Activated T-cell treated with anti-CD3 and anti-CD28 coated beads for 24 hours (primary cell): ENCODE measurements around the gene UCP3.
A peak's percentile ranks its signal among the peaks of the same experiment; 100 is the strongest.

Experiments used
- DNase-seq: peaks from one replicate; pipeline ENCODE4 v3.0.0-alpha.2; 2020; ENCODE audit warnings: low read depth

The UCP3 gene

GRCh38 chr11:74018331-74019005, 9.6 kb upstream of the UCP3 start:
- no peak for DNase-seq

GRCh38 chr11:74017631-74018030, 8.7 kb upstream of the UCP3 start:
- no peak for DNase-seq

DNA sequence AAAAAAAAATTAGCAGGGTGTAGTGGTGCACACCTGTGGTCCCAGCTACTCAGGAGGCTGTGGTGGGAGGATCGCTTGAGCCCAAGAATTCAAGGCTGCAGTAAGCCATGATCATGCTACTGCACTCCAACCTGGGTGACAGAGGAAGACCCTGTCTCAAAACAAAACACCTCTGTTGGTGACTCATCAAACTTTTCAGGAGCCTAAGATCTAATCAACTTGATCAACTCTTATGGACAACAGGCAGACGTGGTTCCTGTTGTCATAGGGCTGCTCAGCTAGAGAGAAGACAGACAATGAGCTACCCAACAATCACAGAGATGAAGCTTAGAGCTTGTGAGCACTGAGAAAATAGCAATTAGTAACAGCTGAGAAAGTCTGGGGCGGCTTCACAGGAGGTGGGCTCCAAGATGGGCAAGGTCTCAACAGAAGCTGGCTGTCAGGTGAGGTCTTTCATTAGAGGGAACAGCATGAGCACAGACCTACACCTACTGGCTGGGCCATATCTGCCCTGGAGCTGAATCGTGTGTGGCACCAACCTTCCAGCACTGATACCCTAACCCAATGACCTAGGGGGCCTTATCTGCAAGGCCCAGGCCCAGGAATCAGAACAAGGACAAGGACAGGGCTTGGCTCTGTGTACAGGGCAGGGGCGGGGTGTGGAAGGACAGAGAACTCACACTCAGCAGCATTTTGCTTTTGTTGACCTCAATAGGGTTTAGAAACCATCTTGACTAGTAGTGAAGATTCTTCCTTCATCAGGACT, 7.2 kb upstream of the UCP3 start:
- no peak for DNase-seq

- DNase-seq, result no peak
Measured at GRCh38 chr11:74014880-74015279, 6.0 kb upstream of the UCP3 start.

- no peak for DNase-seq
Measured at GRCh38 chr11:74013141-74013540, 4.3 kb upstream of the UCP3 start.

DNA sequence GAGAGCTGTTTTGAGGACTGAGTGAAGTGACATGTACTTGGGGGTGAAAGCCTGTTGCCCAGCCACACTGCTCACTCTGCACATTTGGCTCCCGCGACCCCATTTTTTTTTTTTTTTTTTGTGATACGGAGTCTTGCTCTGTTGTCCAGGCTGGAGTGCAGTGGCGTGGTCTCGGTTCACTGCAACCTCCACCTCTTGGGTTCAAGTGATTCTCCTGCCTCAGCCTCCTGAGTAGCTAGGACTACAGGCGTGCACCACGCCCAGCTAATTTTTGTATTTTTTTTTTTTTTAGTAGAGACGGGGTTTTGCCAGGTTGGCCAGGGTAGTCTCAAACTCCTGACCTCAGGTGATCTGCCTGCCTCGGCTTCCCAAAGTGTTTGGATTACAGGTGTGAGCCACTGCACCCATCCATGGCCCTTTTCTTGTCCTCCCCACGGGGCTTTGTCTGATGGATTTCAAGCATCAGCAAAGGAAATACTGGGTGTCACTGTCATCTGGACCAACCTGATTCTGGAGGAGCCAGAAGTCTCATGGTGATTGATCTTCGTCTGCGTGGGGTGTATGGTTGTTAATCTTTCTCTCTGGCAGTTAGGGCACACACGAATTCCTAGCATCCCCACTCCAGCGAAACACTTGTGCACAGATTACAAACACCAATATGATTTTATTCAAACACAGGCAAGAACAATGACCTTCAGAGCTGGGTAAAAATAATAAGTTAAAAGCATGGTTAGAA, 3.4 kb upstream of the UCP3 start:
- no peak for DNase-seq

DNA sequence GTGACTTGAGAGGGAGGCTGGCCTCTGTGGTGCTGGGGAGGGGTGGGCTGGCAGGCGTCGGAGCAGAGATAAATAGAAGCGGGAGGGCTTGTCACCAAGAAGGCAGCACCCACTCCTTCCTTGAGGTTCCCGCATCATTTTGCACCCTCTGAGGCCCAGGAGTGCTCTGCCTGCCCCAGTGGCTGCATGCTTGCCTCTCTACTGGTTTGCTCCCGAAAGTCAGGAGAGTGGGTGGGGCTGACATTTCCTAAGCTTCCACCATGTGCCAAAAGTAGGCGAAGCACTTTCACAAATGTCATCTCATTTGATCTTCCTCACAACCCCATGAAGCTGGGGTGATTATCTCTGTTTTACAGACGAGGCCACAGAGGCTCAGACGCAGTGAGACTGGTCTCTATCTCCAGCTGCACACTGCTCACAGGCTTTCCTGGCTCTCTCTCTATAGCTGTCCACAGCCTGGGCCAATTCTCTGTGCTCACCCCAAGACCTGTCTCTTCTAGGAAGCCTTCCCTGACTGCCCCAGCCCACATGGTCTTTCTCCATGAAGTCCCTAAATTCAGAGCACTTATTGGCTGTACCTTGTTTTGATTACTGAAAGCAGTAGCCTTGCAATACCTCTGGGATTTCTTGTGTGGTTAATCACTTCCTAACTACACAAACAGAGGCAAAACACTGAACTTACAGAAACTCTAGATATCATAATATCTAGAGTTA, 2.6 kb upstream of the UCP3 start:
- DNase-seq, result peak; percentile 29

GRCh38 chr11:74010306-74011300, 1.7 kb upstream of the UCP3 start:
- no peak for DNase-seq

GRCh38 chr11:74009675-74010305, 905 bp upstream of the UCP3 start:
- no peak for DNase-seq

DNA sequence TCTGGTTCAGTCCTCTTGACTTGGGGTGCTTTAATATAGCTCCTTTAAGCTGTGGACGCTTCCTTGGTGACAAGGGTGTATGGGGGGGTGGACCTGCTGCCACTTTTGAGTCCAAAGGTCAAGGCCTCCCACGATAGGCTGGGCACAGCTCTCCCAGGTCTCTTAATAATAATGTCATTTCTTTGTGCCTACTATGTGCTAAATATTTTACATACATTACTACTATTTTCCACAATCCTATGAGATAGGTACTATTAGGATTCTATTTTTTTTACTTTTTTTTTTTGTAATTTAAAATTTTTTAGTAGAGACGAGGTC, 304 bp upstream of the UCP3 start:
- DNase-seq, result no peak

DNA sequence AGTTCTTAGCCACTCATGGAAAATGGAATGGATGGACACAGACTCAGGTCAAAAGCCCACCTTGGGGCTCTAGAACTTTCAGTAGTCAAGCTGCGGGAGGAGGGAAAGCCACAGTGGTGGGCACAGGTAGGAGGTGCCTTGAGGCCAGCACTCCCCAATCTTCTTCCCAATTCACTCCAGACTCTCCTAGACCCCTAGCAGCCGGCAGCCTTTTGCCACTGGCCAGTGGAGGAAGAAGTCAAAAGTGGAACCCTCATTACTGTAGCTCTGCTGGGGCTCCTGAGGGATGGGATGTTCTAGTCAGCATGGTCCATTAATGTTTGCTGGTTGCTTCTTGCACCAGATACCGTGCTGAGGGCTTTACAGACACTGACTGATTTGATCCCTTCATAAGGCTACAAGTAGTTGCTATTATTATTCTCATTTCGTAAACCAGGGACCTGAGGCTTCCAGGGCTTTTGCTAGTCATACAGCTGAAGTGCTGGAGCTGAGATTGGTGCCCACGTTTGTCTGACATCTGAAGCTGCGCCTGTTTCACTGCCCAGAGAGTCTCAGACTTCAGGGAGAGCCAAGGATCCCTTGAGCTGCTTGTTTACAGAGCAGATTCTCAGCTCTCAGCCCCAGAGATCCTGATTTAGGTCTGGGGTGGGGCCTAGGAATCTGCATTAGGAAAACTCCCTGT, 1.1 kb downstream of the UCP3 start:
- no peak for DNase-seq

DNA sequence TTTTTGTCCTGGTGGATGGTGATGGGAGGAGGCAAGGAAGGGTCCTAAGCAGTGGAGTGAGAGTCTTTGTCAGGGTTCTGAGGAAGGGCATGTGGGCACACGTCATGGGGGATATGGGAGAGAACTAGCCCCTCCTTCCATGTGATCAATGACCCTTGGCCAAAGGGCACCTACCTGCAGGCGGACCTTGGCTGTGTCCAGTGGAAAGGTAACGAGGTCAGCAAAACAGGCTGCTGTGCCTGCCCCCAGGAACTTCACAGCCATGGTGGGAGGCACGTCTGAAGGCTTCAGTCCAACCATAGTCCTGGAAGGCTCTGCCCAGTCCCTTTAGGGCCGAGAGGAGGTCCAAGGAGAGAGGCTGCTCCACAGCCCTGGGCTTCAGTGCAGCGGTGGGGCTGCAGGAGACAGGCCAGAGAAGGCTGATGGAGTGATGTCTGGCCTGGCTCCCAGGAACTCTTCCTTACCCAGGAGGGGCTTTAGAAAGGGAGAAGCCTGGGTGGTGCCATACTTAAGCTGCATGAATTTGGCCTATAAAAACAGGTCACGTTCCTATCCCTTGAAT, 2.1 kb downstream of the UCP3 start:
- DNase-seq, result no peak

DNA sequence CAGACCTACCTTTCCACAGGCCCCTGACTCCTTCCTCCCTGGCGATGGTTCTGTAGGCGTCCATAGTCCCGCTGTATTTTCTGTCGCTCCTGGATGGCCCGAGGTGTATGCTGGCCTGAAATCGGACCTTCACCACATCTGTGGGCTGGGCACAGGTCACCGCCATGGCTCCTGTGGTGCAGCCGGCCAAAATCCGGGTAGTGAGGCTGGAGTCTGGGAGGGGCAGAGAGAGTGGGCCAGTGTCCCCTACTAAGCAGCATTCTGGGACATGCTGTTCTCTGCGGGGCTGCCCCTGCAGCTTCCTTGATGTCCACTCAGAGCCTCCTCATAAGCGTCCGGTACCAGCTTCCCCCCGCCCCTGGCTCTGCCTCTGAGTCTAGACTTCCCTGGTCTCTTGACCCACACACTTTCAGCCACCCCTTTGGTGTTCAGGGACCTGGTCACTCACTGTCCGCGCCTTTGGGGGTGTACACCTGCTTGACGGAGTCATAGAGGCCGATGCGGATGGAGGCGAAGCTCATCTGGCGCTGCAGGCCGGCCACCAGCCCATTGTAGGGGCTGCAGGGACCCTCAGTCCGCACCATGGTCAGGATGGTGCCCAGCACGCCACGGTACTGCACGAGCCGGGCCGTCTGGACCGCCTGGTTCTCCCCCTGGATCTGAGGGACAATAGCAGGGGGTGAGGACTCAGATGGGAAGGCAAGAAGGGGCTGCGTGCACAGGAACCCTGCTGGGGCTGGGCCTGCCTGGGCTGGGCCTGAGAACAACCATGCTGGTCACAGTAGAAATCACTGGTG, 3.0 kb downstream of the UCP3 start:
- DNase-seq, result no peak

GRCh38 chr11:74004759-74005615, 3.9 kb downstream of the UCP3 start:
- peak; percentile 66 for DNase-seq

- DNase-seq, result no peak
Measured at GRCh38 chr11:74004046-74004695, 4.7 kb downstream of the UCP3 start.

- no peak for DNase-seq
Measured at GRCh38 chr11:74002832-74003231, 6.1 kb downstream of the UCP3 start.

DNA sequence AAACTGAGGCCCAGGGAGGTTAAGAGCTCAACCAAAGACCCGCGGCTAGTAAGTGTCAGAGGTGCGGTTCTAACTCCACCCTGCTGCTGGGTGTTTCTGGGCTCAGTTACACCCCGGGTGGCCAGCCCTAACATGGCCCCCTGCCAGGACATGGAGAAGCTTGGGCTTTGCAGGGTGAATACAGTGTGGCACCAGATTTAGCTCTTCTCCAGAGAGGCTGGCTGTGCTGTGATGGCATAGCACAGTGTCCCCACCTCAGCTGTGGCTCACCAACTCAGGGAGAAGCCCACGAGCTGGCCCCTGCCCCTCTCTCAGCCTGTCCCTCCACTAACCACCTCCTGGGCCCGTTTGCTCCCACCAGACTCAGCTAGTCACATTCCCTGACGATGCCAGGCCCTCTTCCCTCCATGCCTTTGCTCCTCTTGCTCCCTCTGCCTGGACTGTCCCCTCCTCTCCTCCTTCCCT, 7.0 kb downstream of the UCP3 start:
- no peak for DNase-seq
